Stimulated activated CD8-positive, alpha-beta memory T cell treated with anti-CD3 and anti-CD28 coated beads, Interleukin-12 subunit alpha, Interleukin-12 subunit beta, amount 100 ng/mL, for 24 hours (primary cell): ENCODE data around the gene INPP5A.

Source experiments
- DNase-seq: peaks from one replicate; pipeline ENCODE4 v3.0.0-alpha.2; 2020; ENCODE audit errors: extremely low read depth

The INPP5A gene

DNA sequence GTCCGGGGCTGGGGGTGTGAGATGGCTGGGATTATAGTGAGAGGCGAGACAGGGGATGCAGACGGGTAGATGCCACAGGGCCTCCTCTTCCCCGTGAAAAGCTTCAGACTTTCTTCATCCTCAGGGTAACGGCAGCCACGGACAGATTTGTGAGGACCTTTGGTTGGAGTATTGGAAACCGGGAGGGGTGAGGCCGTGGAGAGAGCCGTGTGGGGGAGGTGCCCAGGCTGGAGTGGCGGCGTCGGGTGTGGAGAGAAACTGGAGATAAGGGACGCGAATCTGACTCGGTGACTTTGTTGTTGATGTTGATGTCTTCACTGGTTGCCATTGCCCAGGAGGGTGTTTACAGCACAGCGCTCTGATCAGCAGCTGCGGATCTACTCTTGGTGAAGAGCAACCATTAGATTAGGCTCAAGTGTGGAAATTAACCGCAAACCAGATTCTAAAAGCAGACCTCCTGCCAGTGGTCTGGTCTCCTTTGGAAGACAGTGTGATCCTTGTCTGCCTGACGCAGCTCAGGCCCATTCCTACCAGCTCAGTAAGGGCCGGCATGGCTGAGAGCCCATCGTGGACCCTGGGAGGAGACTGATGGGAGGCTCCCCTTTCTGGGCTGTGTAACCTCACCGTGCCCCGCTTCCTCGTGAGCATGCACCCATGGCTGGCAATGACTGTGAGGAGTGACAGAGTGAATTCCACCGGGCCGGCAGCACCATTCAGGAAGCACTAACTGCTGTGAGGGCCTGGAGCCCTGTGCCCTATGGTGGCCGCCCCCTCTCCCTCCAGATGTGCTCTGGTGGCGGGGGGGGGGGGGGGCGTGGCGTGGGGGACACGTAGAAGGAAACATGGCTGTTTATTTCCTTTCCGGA, 90.3 kb downstream of the INPP5A start:
- no peak for DNase-seq

DNA sequence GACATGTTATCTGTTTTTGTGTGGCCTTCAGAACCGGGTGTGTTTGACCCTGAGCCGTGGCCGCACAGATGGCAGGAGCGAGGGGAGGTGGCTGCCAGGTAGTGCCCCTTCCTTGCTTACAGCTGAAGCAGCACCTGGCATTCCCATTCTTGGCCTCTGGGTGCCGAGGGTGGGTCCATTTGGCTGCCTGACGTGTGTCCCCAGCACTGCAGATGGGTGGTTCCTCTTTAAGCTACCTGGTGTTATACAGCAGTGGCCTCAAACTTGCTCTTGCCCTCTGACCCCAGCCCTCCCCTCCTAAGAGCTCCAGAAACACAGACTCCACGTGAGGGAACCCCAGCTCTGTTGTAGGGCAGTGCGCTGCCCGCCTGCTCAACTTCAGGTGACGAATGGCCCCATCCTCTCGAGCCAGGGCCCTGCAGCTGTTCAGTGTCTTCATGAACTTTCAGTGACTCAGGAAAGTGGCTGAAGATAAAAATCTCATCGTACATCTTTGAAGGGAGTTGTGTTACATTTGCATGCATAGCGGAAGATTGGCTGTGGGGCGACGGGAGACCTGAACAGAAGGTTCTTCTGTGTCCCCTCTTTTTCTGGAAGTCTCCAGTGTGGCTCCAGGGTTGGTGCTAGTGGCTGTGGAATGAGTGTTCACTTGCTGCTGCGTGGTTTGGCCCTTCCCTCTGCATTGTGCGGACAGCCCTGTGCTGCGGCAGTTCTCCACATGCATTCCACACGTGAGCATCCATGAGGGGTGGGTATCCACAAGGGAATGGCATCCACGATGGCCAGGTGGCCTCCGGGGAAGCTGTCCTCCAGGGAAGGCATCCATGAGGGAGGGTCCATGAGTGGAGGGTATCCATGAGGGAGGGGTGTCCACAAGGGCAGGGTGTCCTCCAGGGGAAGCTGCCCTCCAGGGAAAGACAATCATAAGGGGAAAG, 91.6 kb downstream of the INPP5A start:
- no peak for DNase-seq

- DNase-seq: no peak
Measured at GRCh38 chr10:132630156-132630555, 92.6 kb downstream of the INPP5A start.

GRCh38 chr10:132630666-132631337, 93.2 kb downstream of the INPP5A start:
- no peak for DNase-seq

DNA sequence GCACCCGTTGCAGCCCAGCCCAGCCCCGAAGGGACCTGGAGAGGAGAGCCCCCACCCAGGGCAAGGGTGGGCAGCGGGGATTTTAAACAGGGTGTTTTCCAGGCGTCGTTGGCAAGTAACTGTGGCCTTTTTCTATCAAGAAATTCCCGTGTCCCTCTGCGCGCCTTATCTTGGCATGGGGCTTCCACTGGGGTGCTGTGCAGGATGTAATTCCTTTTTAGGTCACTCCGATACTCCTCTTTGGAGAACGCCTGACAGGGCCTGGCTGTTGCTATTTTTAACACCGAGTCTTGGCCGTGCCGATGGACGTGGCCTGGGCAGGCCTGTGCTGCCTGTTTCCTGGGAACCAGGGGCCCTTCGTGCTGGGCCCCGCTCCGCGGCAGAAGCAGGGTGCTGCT, 93.8 kb downstream of the INPP5A start:
- DNase-seq: no peak

DNA sequence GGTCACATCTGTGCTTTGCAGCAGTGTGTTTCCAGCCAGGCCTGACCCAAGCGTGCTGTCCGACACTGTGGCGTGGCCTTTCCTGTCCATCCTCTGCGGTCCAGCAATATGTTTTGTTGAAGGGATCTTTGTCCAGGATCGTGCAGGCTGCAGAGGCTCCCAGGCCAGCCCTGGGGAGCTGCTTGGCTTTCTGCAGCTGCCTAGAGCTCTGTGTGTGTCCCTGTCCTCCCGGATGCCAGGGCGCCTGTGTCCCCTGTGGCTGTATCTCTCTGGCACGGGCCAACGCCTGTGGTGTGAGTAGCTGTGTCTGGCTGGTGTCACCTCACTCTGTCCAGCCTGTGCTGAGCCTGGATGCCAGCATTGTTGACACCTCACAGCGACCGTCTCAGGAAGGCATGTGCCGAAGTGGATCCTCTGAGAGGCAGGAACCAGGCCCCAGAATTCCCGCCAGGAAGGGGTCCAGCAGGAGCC, 94.5 kb downstream of the INPP5A start:
- DNase-seq: no peak

- DNase-seq: no peak
Measured at GRCh38 chr10:132632851-132633684, 95.5 kb downstream of the INPP5A start.

- DNase-seq: no peak
Measured at GRCh38 chr10:132634241-132634946, 96.8 kb downstream of the INPP5A start.

DNA sequence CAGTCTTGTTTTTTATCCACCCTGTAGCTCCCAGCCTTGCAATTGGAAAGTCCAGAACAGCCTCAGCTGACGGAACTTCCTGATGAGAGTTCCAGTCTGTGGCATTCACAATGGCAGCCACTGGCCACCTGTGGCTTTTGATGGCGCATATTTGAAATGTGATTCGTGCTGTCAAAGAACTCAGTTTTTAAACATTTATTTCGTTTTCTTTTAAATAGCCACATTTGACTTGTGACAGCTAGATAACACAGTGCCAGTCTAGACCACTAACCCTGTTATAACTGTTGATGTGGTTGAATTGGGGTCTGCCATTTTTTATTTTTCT, 97.3 kb downstream of the INPP5A start:
- DNase-seq: no peak

DNA sequence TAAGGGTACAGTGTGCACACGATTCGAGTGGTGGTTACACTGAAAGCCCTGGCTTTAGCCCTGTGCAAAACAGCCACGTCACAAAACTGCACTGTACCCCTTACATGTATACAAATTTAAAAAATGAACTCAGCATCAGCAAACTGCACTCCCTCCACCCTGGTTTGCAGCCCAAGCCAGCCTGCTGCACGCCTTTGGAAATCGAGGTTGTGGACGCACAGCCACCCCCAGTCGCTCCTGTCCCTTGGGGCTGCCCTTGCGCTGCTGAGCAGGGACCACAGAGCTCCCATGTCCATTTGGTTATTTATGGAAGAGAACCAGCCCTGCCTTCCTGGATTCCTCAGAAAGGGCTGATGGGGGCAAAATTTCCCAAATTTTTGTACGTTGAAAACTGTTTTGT, 98.8 kb downstream of the INPP5A start:
- DNase-seq: no peak

GRCh38 chr10:132637477-132638129, 100.0 kb downstream of the INPP5A start:
- no peak for DNase-seq

GRCh38 chr10:132638130-132638515, 100.5 kb downstream of the INPP5A start:
- DNase-seq: no peak

DNA sequence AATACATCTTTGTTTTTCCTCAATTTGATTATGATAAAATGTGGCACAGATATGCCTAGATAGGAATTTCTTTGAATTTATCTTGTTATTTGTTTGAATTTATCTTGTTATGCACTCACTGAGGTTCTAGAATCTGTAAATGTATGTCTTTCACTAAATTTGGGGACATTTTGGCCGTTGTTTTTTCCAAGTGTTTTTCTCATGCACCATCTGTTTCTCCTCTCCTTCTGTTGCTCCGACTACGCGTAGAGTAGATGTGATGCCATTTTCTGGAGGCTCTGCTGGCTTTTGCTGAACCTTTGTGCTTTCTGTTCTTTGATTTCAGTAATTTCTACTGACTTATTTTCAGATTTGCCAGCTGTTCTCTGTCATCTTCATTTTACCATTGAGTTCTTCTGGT, 101.9 kb downstream of the INPP5A start:
- DNase-seq: no peak

DNA sequence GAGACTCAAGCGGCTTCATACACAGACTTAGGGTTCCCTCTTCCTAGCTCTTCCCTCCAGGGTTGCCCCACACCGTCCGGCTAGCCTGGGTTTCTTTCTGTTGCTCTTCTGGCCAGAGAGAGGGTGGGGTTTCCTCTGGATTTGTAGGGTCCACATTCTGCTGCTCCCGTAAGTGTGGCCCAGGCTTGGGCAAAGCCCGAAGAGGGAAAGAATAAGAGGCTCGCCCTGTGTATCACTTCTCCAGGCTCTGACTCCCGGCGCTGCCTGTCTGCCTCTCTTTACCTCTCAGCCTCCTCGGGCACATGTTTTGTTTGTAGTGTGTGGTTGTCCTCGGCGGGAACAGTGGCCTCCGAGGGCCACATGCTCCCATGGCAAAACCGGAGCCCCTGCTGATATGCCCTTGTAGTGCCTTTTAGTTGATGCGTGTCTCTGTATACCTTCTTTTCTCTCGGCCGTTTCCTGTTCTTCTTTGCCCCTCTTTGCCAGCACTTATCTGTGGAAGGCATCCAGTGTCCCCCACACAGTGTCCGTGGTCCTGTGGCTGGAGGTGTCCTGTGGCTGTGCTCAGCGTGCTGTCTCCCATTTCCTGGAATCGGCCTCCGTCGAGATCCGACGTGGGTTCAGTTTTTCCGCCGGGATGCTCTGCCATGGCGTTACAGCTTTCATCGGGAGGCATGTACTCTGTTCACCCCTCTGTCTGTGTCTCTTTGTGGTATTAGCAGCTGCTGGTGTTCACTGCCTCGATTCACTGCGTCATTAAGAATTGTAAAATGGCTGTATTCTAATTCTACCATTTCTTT, 102.9 kb downstream of the INPP5A start:
- no peak for DNase-seq

GRCh38 chr10:132641401-132641800, 103.8 kb downstream of the INPP5A start:
- no peak for DNase-seq

DNA sequence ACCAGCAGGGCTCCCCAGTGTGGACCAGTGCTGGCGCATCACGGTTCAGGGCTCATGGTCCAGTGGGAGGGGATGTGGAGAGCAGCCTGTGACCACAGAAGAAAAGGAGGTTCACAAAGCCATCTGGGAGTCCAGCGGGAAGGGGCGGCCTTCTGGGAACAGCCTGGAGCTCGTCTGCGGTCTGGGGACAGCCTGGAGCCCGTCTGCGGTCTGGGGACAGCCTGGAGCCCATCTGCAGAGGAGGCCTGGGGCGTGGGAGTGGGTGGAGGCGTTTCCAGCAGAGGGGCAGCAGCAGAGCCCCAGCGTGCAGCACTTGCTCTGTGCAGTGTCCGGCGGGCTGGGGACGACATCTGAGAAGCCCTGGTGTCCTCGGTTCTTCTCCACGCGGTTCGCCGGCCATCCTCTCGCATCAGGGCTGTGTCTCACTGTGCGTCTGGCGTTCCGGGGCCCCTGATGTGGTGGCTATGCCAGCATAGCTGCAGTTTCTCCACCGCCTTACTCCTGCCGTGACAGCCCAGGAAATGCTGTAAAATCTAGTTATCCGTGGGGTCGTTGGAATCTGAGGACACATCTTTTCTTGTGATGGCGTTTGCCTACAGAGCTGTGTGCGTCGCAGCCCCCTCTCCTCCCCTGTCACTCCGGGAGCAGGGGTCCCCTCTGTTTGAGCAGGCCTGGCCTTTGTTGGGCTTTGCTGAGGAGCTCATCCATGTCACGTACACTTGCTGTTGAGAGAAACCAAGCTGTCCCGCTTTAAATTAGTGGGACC, 104.6 kb downstream of the INPP5A start:
- no peak for DNase-seq

DNA sequence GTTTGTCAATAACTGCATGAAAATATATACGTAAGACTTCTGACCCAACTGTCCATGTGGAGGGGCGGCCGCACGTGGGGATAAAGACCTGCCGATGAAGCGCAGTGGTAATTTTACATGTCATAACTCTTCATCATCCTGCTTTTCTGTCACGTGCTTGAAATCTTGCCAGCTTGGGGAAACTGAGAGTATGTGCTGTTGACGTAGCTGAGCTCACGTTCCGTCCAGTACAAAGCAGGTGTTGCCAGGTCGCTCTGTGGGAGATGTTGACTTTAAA, 105.1 kb downstream of the INPP5A start:
- no peak for DNase-seq

GRCh38 chr10:132643709-132644526, 106.3 kb downstream of the INPP5A start:
- no peak for DNase-seq
